ENCODE results near the gene GPC6.

DNA sequence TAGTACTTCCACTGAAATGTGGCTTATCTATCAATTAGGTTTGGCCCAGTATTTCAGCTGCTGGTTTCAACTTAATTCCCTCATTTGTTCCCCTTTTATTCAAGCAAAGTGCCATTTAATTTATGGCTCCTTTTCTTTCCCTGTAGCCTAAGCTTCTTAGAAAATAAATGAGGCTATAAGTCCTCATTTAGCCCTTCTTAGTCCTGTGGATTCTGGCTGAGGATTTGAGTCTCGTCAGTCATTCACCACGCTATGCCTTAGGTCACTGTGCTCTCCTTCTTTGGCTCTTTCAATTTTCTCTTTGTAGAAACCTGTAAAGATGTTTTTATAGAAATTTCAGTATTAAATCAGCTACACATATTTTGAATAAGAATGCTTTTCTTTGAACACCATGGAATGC is 579.1 kb downstream of the GPC6 start:
- TF ChIP-seq CTCF (IDR thresholded peaks at IDR 0.05; ENCODE audit: poor library complexity) (no peak), EZH2 (IDR thresholded peaks at IDR 0.05; ENCODE audit: borderline replicate concordance) (no peak), EZH2phosphoT487 (IDR thresholded peaks at IDR 0.05; ENCODE audit: low read depth, severe bottlenecking, unreplicated experiment) (no peak)
